HG02798 (cell line): ENCODE results near the gene CFD.

ENCODE experiments used
- ATAC-seq: cut with Tn5 transposase; IDR thresholded peaks from one replicate; pipeline ENCODE4 v1.9.1; 2021; ENCODE audit warnings: mild to moderate bottlenecking; ENCODE audit not compliant: unreplicated experiment, poor library complexity

CFD gene

DNA sequence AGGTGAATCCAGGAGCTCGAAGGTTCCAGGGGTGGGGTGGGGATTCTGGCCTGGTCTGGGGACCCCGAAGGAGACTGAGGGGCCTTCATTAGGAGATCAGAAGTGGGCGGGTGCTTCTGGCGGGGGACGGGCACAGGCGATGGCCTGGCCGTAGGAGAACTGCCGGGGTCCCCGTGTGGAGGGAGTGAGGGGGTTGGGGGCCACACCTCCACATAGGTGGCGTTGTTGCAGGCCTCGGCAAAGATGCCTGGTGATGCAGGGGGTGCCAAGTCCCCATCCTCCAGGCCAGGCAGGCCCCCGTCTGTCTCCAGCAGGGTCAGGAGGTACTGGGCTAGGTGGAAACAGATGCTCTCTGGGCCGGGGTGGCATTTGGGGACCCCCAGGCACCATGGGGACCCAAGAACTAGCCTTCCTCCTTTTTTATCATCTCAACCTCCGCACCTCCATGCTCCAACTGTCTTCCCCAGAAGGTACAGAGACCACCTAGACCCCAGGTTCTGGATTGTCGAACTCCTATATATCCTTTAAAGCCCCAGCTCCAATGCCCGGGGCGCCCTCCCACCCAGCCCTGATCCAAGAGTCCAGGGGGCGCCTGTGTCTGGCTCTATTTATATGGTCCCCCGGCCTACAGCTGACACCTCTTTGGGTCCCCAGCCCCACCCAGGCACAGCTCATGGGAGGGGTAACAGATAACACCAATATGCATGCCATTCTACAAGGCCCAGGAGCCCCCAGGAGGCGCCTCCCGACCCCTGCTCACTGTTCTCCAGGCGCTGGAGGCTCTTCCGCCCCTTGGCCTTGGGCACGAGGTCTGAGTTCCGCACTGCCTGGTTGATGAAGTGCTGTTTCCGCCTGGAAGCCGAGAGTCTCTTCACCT is 42.0 kb downstream of the CFD start:
- no peak for ATAC-seq

- no peak for ATAC-seq
Measured at GRCh38 chr19:902093-902370, 42.6 kb downstream of the CFD start.

DNA sequence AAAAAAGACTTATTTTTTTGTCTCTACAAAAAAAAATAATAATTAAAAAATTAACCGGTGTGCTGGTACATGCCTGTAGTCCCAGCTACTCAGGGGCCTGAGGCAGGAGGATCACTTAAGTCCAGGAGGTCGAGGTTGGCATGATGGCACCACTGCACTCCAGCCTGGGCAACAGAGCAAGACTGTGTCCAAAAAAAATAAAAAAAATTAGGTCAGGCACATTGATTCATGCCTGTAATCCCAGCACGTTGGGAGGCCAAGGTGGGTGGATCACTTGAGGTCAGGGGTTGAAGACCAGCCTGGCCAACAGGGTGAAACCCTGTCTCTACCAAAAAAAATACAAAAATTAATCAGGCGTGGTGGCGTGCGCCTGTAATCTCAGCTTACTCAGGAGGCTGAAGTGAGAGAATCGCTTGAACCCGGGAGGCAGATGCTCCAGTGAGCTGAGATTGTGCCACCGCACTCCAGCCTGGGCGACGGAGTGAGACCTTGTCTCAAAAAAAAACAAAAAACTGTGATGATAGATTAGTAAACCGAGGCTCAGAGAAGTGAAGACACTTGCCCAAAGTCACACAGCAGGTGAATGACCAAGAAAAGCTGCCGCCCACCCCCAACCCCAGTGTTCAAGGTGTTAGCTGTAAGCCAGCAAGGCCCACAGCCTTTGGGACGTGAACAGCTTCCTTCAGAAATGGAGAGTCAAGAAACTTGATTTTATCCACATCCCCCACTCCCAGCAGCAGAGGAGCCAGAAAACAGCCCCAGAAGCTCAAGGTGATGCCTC is 43.2 kb downstream of the CFD start:
- ATAC-seq: no peak

- no peak for ATAC-seq
Measured at GRCh38 chr19:903266-903797, 43.9 kb downstream of the CFD start.

- no peak for ATAC-seq
Measured at GRCh38 chr19:904545-904944, 45.1 kb downstream of the CFD start.

DNA sequence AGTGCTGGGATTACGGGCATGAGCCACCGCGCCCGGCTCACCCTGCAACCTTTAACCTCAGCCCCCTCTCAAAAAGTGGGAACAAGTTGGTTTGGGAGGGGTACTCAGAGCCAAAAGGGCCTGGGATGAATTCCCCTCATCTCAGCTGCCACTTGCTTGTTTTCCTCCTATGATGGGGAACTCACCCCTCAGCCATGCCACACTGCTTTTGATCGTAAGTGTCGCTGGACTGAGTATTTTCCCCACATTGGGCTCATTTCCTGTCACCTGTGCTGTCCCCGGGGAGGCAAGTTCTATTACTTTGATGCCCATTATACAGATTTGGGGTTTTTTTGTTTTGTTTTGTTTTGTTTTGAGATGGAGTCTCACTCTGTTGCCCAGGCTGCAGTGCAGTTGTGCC is 47.0 kb downstream of the CFD start:
- ATAC-seq: no peak

GRCh38 chr19:907183-907853 is 47.9 kb downstream of the CFD start:
- ATAC-seq: no peak

GRCh38 chr19:911197-912033 is 52.0 kb downstream of the CFD start:
- ATAC-seq: no peak

DNA sequence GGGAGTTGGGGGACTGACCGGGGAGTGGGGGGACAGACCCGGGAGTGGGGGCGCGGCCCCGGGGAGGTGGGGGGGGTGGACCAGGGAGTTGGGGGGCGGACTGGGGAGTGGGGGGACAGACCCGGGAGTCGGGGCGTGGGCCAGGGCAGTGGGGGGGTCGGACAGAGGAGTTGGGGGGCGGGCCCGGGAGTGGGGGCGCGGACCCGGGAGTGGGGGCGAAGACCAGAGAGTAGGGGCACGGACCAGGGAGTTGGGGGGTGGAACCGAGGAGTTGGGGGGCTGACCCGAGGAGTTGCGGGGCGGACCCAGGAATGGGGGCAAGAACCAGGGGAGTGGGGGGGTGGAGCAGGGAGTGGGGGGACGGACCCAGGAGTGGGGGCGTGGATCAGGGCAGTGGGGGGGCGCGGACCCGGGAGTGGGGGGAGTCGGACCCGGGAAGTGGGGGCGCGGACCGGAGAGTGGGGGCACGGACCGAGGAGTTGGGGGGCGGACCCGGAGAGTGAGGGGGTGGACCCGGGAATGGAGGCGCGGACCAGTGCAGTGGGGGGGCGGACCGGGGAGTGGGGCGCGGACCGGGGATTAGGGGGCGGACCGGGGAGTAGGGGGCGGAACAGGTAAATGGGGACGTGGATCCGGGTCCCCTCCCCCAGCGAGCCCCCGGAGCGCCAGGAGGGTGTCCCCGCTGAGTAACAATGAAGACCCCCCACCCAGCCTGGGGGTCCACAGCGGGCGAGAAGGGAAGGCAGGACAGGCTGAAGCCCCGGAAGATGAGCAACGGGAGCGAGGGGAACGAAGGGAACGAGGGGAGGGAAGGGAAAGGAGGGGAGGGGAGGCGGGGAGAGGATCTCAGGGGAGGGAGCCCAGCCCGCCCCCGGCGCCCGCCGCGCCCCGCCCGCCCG is 53.0 kb downstream of the CFD start:
- ATAC-seq: no peak
